ENCODE results near the gene OR2AG1. TPM values are rescaled to one million over a fixed set of nuclear protein-coding genes. Genes with fewer than 3 reads are reported as not detected.

Gene OR2AG1
- total RNA-seq, 1 donor from 2014 or later = not detected

DNA sequence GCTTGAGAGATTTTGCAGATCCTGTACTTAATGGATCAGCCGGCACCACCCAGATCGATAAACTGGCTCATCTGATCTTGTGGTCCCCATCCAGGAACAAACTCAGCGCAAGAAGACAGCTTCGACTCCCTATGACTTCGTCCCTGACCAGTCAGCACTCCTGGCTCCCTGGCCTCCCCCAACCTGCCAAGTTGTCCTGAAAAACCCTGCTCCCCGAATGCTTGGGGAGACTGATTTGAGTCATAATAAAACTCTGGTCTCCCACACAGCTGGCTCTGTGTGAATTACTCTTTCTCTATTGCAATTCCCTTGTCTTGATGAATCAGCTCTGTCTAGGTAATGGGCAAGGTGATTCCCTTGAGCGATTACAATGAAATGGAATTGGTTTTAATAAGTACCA, 40.6 kb upstream of the OR2AG1 start:
- no peaks in the 10 kb centered on the region for H3K79me2 ChIP-seq (ENCODE audit: low read depth)
- H3K4me3 ChIP-seq = no peak overlapping the region
- TF ChIP-seq EZH2 (IDR thresholded peaks at IDR 0.05) (no peak), EZH2phosphoT487 (IDR thresholded peaks at IDR 0.05) (no peak)
- TF ChIP-seq, protein P1, sequence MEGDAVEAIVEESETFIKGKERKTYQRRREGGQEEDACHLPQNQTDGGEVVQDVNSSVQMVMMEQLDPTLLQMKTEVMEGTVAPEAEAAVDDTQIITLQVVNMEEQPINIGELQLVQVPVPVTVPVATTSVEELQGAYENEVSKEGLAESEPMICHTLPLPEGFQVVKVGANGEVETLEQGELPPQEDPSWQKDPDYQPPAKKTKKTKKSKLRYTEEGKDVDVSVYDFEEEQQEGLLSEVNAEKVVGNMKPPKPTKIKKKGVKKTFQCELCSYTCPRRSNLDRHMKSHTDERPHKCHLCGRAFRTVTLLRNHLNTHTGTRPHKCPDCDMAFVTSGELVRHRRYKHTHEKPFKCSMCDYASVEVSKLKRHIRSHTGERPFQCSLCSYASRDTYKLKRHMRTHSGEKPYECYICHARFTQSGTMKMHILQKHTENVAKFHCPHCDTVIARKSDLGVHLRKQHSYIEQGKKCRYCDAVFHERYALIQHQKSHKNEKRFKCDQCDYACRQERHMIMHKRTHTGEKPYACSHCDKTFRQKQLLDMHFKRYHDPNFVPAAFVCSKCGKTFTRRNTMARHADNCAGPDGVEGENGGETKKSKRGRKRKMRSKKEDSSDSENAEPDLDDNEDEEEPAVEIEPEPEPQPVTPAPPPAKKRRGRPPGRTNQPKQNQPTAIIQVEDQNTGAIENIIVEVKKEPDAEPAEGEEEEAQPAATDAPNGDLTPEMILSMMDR (IDR thresholded peaks at IDR 0.05) = no peak
- Mint-ChIP-seq H3K4me3 (no peak overlapping the region), H3K4me1 (no peaks in the 10 kb centered on the region), H3K36me3 (no peaks in the 10 kb centered on the region), H3K27ac (no peak overlapping the region), H3K27me3 (ENCODE audit: insufficient read depth, low read depth) (no peaks in the 10 kb centered on the region), H3K9me3 (no peaks in the 10 kb centered on the region)
- no peak overlapping the region for H3K4me2 ChIP-seq
- H3K4me1 ChIP-seq = no peaks in the 10 kb centered on the region
- no peak overlapping the region for H2AFZ ChIP-seq (replicated peaks)
- no peak overlapping the region for H3K9ac ChIP-seq
- H3K36me3 ChIP-seq = no peaks in the 10 kb centered on the region
- no peak overlapping the region for H3K27ac ChIP-seq
- H4K20me1 ChIP-seq (ENCODE audit: low read depth) = no peaks in the 10 kb centered on the region
- no peaks in the 10 kb centered on the region for H3K27me3 ChIP-seq
- no peak for DNase-seq (ENCODE audit: low spot score)
- H3F3A ChIP-seq (ENCODE audit: low read depth) = no peaks in the 10 kb centered on the region
- H3K9me3 ChIP-seq (ENCODE audit: low read depth) = no peaks in the 10 kb centered on the region

DNA sequence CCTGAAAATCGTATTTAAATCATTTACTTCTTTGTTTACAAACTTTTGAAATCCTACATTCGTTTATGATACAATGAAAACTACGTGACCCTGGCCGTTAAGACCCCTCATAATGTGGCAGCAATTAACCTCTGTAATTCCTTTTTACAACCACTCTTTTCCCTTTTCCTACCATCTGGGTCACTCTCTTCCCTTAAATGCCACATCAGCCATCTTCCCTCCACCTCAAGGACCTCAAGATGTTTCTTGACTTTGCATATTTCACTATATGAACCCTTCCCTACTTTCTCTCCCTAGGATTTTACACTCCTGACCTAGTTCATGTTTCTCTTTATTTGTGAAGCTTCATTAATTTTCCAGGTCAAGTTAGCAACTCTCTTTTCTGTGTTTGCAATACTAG, 37.8 kb upstream of the OR2AG1 start:
- DNase-seq (ENCODE audit: low spot score) = no peak
- TF ChIP-seq, protein P1 (IDR thresholded peaks at IDR 0.05) = no peak
- TF ChIP-seq EZH2 (IDR thresholded peaks at IDR 0.05) (no peak), EZH2phosphoT487 (IDR thresholded peaks at IDR 0.05) (no peak)
- H3K79me2 ChIP-seq (ENCODE audit: low read depth) = no peaks in the 10 kb centered on the region
- H3K27ac Mint-ChIP-seq = no peak overlapping the region
- H3K27me3 ChIP-seq = no peaks in the 10 kb centered on the region
- H4K20me1 ChIP-seq (ENCODE audit: low read depth) = no peaks in the 10 kb centered on the region
- no peaks in the 10 kb centered on the region for H3K9me3 Mint-ChIP-seq
- no peak overlapping the region for H3K27ac ChIP-seq
- no peak overlapping the region for H3K4me3 ChIP-seq
- no peaks in the 10 kb centered on the region for H3K36me3 Mint-ChIP-seq
- H2AFZ ChIP-seq (replicated peaks) = no peak overlapping the region
- no peaks in the 10 kb centered on the region for H3K27me3 Mint-ChIP-seq (ENCODE audit: insufficient read depth, low read depth)
- H3K4me1 Mint-ChIP-seq = peaks cover 5% of the 10 kb centered on the region
- H3K9me3 ChIP-seq (ENCODE audit: low read depth) = no peaks in the 10 kb centered on the region
- H3K4me2 ChIP-seq = no peak overlapping the region
- H3K4me1 ChIP-seq = no peaks in the 10 kb centered on the region
- H3F3A ChIP-seq (ENCODE audit: low read depth) = no peaks in the 10 kb centered on the region
- H3K4me3 Mint-ChIP-seq = no peak overlapping the region
- no peak overlapping the region for H3K9ac ChIP-seq
- H3K36me3 ChIP-seq = no peaks in the 10 kb centered on the region

GRCh38 chr11:6745465-6746015, 37.3 kb upstream of the OR2AG1 start:
- Mint-ChIP-seq H3K4me3 (no peak overlapping the region), H3K27me3 (ENCODE audit: insufficient read depth, low read depth) (no peaks in the 10 kb centered on the region), H3K9me3 (no peaks in the 10 kb centered on the region), H3K27ac (no peak overlapping the region), H3K36me3 (no peaks in the 10 kb centered on the region), H3K4me1 (peaks cover 5% of the 10 kb centered on the region)
- no peaks in the 10 kb centered on the region for H3K27me3 ChIP-seq
- H2AFZ ChIP-seq (replicated peaks) = no peak overlapping the region
- DNase-seq (ENCODE audit: low spot score) = no peak
- H3K79me2 ChIP-seq (ENCODE audit: low read depth) = no peaks in the 10 kb centered on the region
- H3K4me3 ChIP-seq = no peak overlapping the region
- no peak overlapping the region for H3K4me2 ChIP-seq
- H3K9me3 ChIP-seq (ENCODE audit: low read depth) = no peaks in the 10 kb centered on the region
- H3K27ac ChIP-seq = no peak overlapping the region
- TF ChIP-seq EZH2phosphoT487 (IDR thresholded peaks at IDR 0.05) (no peak), EZH2 (IDR thresholded peaks at IDR 0.05) (no peak)
- TF ChIP-seq, protein P1 (IDR thresholded peaks at IDR 0.05) = no peak
- no peaks in the 10 kb centered on the region for H3K4me1 ChIP-seq
- no peaks in the 10 kb centered on the region for H4K20me1 ChIP-seq (ENCODE audit: low read depth)
- H3K9ac ChIP-seq = no peak overlapping the region
- no peaks in the 10 kb centered on the region for H3K36me3 ChIP-seq
- H3F3A ChIP-seq (ENCODE audit: low read depth) = no peaks in the 10 kb centered on the region
